ENCODE measurements around the gene CD86.

- TF ChIP-seq POLR2AphosphoS5 (IDR thresholded peaks at IDR 0.05; ENCODE audit: borderline replicate concordance, low read depth, low read length) = no peak
- TF ChIP-seq FOXP2 (optimal IDR thresholded peaks at IDR 0.05; ENCODE audit: control extremely low read depth, extremely low read length, insufficient read depth) = no peak
These were observed 42.3 kb upstream of the CD86 start for GRCh38 chr3:122012821-122013220.
